ENCODE data around the gene OR1N1. TPM values are rescaled to one million over a fixed set of nuclear protein-coding genes. Genes with fewer than 3 reads are reported as not detected.

Gene OR1N1, protein sequence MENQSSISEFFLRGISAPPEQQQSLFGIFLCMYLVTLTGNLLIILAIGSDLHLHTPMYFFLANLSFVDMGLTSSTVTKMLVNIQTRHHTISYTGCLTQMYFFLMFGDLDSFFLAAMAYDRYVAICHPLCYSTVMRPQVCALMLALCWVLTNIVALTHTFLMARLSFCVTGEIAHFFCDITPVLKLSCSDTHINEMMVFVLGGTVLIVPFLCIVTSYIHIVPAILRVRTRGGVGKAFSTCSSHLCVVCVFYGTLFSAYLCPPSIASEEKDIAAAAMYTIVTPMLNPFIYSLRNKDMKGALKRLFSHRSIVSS
- not detected in 2 replicates for total RNA-seq

DNA sequence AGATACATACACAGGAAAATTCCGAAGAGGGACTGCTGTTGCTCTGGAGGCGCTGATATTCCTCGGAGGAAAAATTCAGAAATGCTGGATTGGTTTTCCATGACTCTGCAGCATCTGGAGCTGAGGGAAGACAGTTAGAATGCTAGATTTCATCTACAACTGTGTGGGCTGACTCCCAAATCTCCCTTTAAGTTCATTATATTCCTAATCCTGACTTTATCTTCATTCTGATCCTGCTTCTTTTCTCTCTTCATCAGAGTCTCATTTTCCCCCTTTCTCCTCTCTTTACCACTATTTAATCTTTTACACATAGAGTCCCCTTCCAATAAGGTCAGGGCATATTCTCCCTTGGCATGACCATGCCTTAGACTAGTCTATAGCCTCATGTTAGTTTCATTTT is at the start of gene OR1N1:
OR1N1 (minus strand) TSS at position 101 of the 400 bp plus-strand sequence; CDS start at position 101, 0 bp downstream.

GRCh38 chr9:122552812-122553211 is 25.7 kb upstream of the OR1N1 start, which contains the start of gene OR1N2:
TSS of gene OR1N2 (plus strand) at chr9:122553112. CDS start at chr9:122553212, 100 bp downstream.

DNA sequence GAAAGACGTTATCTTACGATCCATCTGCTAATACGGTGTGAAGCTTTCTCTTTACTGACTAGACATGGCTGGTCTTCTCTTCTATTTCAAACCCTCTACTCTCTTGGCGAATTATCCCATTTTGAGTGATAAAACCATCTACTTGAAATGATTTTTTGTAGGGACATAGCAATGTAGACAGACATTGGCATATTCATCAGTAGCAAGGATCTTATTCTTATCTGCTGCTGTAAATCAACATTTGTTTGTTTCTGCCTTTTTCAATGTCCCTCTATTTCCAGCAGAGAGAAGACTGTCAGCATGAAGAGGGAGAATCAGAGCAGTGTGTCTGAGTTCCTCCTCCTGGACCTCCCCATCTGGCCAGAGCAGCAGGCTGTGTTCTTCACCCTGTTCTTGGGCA is 8.3 kb downstream of the OR1N1 start, which contains the start of gene OR1J4:
OR1J4 (plus strand) TSS at position 301 of the 400 bp plus-strand sequence; CDS start at position 301, 0 bp downstream.

GRCh38 chr9:122510502-122510901 is 16.6 kb downstream of the OR1N1 start, which contains the start of gene OR1J2:
TSS of gene OR1J2 (plus strand) at chr9:122510802. CDS start at chr9:122510802, 0 bp downstream.

GRCh38 chr9:122477826-122478225 is 49.3 kb downstream of the OR1N1 start, which contains the start of gene OR1J1:
TSS of gene OR1J1 (minus strand) at chr9:122477926. CDS start at chr9:122477926, 0 bp downstream.

Other genes with a start within 250 kb of the OR1N1 start
- 18.6 and 26.4 TPM in 2 replicates for gene PTGS1, start 156.3 kb downstream of the OR1N1 start, total RNA-seq
- not detected in 2 replicates for gene OR1J1, start 49.4 kb downstream of the OR1N1 start, total RNA-seq
- not detected in 2 replicates for gene OR1J2, start 16.5 kb downstream of the OR1N1 start, total RNA-seq
- gene OR1J4, start 8.2 kb downstream of the OR1N1 start, total RNA-seq = not detected in 2 replicates
- not detected in 2 replicates for gene OR1N2, start 25.8 kb upstream of the OR1N1 start, total RNA-seq
- gene OR1L8, start 56.1 kb upstream of the OR1N1 start, total RNA-seq = under 0.01 TPM in 1 of 2 replicates, not detected in the other
- gene OR1Q1, start 87.4 kb upstream of the OR1N1 start, total RNA-seq = not detected in 2 replicates
- 0.17 TPM in 1 of 2 replicates, not detected in the other for gene OR1B1, start 130.3 kb upstream of the OR1N1 start, total RNA-seq
- not detected in 2 replicates for gene OR1L1, start 134.4 kb upstream of the OR1N1 start, total RNA-seq
- gene OR1L3, start 147.8 kb upstream of the OR1N1 start, total RNA-seq = not detected in 2 replicates
- not detected in 2 replicates for gene OR1L4, start 196.7 kb upstream of the OR1N1 start, total RNA-seq
- gene OR1L6, start 215.0 kb upstream of the OR1N1 start, total RNA-seq = not detected in 2 replicates